HG03064 (cell line): Measurements from ENCODE around the gene LRRN3.

Experiments
- ATAC-seq: cut with Tn5 transposase; IDR thresholded peaks from one replicate; pipeline ENCODE4 v1.9.1; 2021; ENCODE audit warnings: low read depth; ENCODE audit not compliant: unreplicated experiment

The LRRN3 gene

DNA sequence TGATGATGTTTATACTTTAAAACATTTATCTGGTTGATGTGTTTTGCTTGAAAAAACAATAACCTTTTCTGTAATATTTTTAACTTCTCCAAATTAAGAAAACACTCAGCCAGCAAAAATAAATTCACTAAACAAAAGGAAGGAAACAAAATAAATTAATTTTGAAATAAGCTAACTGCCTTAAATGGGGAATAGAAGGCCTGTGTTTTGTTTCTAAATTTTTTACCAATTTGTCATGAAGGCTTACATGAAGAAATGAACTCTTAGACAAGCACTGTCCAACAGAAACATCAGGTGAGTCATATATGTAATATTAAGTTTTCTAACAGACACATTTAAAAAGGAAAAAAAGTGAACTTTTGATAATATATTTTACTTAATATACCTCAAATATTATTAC, 68.5 kb downstream of the LRRN3 start:
- ATAC-seq: no peak

DNA sequence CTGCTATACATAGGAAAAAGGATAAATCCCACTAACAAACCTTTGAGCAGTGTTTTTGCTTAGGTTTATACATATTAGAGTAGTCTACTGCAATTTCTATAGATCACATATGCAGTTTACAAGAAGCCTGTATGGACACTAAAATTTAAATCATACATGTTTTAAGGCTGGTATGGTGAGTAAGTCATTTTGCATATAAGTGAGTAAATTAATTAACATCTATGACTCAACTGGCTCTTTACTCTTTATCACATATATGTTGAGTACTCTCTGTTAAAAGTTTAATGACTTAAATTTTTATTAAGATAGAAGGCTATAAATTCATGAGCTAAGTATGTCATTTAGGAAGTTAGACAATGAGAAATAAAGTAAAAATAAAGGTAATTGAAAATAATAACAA, 69.4 kb downstream of the LRRN3 start:
- no peak for ATAC-seq

DNA sequence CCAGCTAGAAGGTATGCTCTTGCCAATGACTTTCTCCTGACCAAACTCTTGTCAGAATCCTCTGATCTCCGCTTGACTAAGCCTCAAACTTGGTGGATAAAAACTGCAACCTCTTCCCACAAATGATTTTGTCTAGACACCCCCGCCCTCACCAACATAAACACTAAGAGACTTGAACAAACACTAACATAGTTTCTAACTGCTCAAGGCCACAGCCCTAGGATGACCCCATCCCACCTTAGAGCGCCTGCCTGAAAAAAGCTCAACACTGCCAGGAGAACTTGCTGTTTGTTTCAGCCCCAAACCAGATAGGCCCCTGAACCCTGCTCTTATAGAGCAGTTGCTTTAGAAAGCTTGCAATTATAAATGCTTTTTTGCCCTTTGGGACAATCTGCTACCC, 71.8 kb downstream of the LRRN3 start:
- ATAC-seq: no peak

DNA sequence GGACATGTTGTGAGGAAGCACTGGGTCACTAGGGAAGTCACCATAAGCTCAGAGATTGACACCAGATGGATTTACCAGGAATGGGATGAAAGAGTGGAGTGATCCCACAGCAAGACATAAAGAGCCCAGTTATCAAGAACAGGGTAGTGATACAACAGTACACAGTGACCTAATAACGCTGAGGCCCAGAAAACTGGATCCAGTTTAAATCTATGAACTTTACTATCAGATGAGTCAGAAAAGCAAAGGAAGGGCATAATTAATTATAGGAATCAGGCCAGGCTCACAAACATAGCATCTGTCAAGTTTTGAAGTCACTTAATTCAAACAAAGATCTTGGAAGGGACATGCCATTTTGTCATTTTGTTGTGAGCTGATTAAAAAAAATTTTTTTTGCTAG, 73.5 kb downstream of the LRRN3 start:
- ATAC-seq: no peak

DNA sequence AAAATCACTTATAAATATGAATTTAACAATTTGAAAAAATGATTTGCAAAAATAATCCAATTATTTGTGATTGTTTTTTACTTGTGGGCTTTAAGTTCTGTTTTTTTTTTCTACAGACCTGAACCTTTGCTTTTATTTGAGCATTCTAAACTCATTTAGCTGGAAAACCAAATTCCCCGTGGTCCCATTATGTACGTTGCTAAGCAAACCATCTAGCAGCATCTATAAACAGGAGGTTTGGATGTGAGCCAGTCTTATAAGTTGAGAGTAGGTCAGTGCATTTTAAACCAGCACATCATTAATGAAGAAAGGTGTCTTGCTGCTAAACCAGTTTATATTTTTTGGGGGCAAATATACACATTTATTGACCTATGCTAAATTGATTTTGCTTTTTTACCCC, 77.3 kb downstream of the LRRN3 start:
- no peak for ATAC-seq

DNA sequence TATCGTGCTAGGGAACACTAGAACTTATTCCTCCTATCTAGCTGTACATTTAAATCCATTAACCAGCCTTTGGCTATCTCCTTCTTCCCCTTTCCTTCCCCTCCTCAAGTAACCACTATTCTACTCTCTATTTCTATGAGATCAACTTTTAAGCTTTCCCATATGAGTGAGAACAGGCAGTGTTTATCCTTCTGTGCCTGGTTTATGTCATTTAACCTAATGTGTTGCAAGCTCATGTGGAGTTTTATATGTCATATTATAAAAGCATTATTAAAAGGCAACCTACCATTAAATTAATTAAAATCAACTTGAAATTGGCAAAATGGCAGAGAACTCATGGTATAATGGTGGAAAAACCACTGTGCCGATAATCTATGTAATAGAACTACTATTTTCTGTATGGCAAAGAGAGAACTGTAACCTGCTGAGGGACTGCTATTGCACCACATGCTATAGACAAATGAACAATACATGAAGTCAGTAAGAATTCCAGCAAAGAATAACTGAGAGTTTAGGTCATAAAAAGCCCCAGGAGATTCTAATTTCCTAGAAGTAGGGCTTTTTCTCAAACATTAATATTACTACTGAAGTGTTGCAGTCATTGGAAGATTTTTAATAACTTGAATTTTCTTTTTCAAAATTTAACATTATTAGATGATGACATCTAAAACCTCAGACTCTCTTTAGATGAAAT, 81.8 kb downstream of the LRRN3 start:
- ATAC-seq: no peak

DNA sequence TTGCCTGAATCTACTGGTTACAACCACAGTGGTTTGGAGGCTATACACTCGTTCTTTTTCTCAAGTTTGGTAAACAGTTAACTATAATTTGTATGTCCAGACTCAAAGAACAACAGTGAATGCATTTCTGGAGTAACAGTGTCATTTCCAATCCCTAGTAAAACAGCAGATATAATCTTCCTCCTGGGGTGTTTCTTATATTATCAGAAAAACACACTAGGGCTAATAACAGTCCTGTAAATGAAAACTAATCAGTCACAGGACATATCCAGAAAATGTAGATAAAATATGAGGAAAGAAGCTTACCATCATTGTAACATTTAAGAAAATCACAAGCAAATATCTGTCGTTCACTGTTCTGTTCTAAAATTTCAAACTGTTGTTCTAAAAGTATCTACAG, 82.6 kb downstream of the LRRN3 start:
- no peak for ATAC-seq

DNA sequence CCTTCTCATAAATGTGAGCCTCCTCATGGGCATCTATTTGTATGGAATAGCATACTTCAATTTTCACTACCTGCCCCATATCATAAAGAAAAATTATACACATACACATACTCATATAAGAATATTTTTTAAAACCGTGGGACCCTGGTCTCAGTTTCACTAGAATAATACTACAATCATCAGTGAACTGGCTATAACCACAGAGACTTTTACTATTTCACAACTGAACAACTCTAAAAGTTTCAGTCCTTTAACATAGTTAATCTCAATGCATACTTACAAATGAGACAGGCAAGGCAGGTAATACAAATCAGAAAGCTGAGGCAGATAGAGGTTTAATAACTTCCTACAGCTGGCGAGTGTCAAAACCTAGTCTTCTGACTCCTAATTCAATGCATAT, 83.1 kb downstream of the LRRN3 start:
- ATAC-seq: no peak

DNA sequence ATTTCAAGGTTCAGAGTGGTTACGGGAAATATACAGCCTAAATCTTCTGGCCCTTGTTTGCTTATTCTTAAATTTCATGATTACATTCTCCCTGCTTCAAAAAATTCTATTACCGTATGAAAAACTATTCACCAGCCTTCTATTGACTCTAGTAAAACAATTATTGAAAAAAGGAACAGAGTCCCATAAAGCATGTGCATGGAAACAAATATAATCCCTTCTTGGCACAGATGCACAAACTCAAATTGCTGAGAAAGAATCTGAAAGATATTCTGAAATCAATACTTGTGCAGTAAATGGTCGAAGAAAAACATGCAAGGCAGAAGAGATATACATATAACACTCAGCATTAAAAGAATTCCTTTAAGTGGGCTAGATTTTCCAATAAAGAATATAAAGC, 83.6 kb downstream of the LRRN3 start:
- ATAC-seq: no peak
